BJ (cell line): ENCODE measurements around the gene ACAD10. TPM values are rescaled to one million over a fixed set of nuclear protein-coding genes. Genes with fewer than 3 reads are reported as not detected.
"Not testable (repeated sequence)": the region's sequence is repeated elsewhere in the genome, so short reads cannot be mapped to it uniquely, and the experiment has no call there.

Experiments
- CTCF ChIA-PET: fragments of 350-600 bp; formaldehyde crosslinking; extraction: SDS; loops from one replicate; lab custom pipeline; 2021; ENCODE audit warnings: antibody characterized with exemption, inconsistent platforms; lab: Yijun Ruan, JAX
- POLR2A ChIA-PET: fragments of 300-600 bp; sonication (Branson Sonifier 250); formaldehyde crosslinking; extraction: SDS; loops from one replicate; lab custom pipeline; 2021; ENCODE audit warnings: antibody characterized with exemption; lab: Charles Lee
- DNase-seq: peaks from one replicate; pipeline ENCODE4 v3.0.0-alpha.2; 2011; ENCODE audit warnings: low read depth
- H3K27me3 ChIP-seq: 2 replicates; pipeline ENCODE4 v1.6.0; 2011; ENCODE audit warnings: low read length; ENCODE audit not compliant: control insufficient read depth, insufficient read depth
- H3K36me3 ChIP-seq: 2 replicates; pipeline ENCODE4 v1.5.1; 2011; ENCODE audit warnings: low read length; ENCODE audit not compliant: control insufficient read depth, insufficient read depth
- H3K4me3 ChIP-seq: 2 replicates; pipeline ENCODE4 v1.5.1; 2011; ENCODE audit warnings: low read depth, mild to moderate bottlenecking, control low read depth, low read length
- polyA plus RNA-seq: library from polyadenylated mRNA; depleted of rRNA; stranded (reverse); fragments of >200 nt; gene quantifications from 2 replicates; pipeline ENCODE4 v1.2.3, GENCODE V29; 2011
- TF ChIP-seq, protein P1 (sequence below): IDR thresholded peaks from 2 replicates; pipeline ENCODE4 v1.5.1; 2011; ENCODE audit warnings: low read depth, mild to moderate bottlenecking, control low read depth, inconsistent platforms, low read length, moderate library complexity; ENCODE audit not compliant: insufficient read depth

The ACAD10 gene
- polyA plus RNA-seq, 1 experiment = 15.4 TPM

DNA sequence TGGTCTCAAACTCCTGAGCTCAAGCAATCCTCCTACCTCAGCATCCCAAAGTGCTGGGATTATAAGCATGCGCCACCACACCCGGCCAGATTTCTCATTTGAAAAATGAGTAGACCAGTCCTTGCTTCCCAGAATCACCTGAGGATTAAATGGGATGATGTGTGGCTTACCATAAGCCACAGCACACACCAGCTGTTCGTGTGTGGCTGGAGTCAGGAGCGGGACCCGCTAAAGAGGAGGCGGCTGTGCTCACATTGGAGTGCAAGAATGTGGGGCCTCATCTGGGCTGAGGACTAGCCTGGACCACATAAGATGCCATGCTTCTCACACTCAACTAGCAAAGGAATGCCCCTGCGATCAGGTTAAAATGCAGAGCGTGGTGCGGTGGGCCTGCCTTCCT lies 74.1 kb downstream of the ACAD10 start:
- H3K36me3 ChIP-seq = peaks cover 3% of the 10 kb centered on the region
- H3K27me3 ChIP-seq = no peaks in the 10 kb centered on the region
- TF ChIP-seq, protein P1, sequence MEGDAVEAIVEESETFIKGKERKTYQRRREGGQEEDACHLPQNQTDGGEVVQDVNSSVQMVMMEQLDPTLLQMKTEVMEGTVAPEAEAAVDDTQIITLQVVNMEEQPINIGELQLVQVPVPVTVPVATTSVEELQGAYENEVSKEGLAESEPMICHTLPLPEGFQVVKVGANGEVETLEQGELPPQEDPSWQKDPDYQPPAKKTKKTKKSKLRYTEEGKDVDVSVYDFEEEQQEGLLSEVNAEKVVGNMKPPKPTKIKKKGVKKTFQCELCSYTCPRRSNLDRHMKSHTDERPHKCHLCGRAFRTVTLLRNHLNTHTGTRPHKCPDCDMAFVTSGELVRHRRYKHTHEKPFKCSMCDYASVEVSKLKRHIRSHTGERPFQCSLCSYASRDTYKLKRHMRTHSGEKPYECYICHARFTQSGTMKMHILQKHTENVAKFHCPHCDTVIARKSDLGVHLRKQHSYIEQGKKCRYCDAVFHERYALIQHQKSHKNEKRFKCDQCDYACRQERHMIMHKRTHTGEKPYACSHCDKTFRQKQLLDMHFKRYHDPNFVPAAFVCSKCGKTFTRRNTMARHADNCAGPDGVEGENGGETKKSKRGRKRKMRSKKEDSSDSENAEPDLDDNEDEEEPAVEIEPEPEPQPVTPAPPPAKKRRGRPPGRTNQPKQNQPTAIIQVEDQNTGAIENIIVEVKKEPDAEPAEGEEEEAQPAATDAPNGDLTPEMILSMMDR = no peak
- no peak for DNase-seq
- CTCF ChIA-PET = interaction anchor here (1.4 to 5.6 kb wide), 2 partner anchors 53 to 59 kb away, joined by 4 to 22 read pairs; no protein-coding TSS in a partner anchor
- POLR2A ChIA-PET = no interaction called here
- no peak overlapping the region for H3K4me3 ChIP-seq

DNA sequence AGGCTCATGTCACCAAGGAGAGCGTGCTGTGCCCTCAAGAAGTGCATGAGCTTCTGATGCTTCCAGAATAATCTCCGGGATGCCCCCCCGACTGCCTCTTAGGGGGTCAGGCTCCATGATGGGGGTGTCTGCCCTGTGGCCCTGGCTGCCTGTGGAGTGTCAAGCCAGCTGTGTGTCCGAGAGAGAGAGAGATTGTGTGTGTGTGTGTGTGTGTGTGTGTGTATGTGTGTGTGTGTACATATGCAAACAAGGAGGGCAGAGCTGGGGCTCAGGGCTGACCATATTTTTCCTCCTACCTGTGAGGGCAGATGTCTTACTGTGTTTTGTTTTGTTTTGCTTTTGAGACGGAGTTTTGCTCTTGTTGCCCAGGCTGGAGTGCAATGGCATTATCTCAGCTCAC lies 75.2 kb downstream of the ACAD10 start:
- Histone ChIP-seq H3K4me3 (no peak overlapping the region), H3K27me3 (no peaks in the 10 kb centered on the region), H3K36me3 (peaks cover 3% of the 10 kb centered on the region)
- DNase-seq = no peak
- CTCF ChIA-PET = interaction anchor here (4.7 to 5.6 kb wide), 2 partner anchors 8 to 52 kb away, joined by 22 to 29 read pairs; no protein-coding TSS in a partner anchor
- POLR2A ChIA-PET = no interaction called here
- TF ChIP-seq, protein P1 = no peak

DNA sequence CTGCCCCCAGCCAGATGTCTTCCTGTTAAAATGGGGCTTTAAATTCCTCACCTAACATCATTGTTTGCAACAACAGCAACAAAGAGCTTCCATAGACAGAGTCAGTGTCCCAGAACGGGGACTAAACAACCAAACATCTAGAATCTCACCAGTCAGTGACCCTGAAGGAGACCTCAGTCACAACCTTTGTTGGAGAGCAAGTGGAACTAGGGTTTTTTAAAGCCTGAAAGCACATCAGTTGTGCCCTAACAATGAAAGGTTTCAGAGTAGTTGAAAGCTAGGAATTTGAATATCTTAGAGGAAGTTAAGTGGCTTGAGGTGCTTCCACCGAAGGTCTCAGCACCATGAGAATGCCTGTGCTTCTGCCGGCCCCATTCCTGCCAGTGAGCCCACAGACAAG lies 75.9 kb downstream of the ACAD10 start:
- no peak for DNase-seq
- H3K27me3 ChIP-seq = no peaks in the 10 kb centered on the region
- TF ChIP-seq, protein P1 = no peak
- ChIA-PET CTCF (interaction anchor here (4.7 to 5.6 kb wide), 2 partner anchors 8 to 52 kb away, joined by 22 to 29 read pairs; no protein-coding TSS in a partner anchor), POLR2A (no interaction called here)
- H3K4me3 ChIP-seq = no peak overlapping the region
- H3K36me3 ChIP-seq = peaks cover 1% of the 10 kb centered on the region

DNA sequence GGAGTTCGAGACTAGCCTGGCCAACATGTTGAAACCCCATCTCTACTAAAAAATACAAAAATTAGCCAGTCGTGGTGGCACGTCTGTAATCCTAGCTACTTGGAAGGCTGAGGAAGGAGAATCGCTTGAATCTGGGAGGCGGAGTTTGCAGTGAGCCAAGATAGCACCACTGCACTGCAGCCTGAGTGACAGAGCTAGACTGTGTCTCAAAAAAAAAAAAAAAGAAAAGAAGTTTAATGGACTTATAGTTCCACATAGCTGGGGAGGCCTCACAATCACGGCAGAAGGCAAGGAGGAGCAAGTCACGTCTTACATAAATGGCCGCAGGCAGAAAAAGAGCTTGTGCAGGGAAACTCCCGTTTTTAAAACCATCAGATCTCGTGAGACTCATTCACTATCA lies 77.7 kb downstream of the ACAD10 start:
- DNase-seq, H3K27me3 ChIP-seq, H3K36me3 ChIP-seq, POLR2A ChIA-PET, H3K4me3 ChIP-seq: not testable (repeated sequence)
- CTCF ChIA-PET = interaction anchor here (4.7 to 5.6 kb wide), 2 partner anchors 10 to 50 kb away, joined by 22 to 29 read pairs; no protein-coding TSS in a partner anchor

DNA sequence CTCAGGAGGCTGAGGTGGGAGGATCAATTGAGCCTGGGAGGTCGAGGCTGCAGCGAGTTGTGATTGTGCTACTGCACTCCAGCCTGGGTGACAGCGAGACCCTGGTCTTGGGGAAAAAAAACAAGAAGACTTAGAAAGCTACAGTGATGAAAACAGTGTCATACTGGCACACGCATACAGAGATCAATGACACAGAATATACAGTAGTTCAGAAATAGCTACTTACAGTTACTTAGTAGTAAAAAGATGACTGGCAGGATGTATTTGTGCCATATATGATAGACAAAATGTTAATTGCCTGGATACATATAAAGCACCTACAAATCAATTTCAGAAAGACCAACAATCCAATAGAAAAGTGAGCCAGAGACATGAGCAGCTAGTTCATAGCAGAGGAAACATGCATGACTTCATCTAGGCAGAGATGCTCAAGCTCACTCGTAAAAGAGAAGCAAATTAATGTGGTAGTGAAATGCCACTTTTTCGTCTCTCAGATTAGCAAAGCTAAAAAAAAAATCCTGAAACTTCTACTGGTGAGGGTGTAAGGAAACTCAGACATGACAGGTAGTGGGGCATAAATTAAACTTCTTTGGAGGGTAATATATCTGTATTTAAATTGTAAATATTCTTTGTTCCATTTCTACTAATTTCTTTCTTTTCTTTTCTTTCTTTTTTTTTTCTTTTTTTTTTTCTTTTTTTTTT lies 78.4 kb downstream of the ACAD10 start:
- TF ChIP-seq, protein P1 = no peak

More for the DNA sequence above, 78.4 kb downstream of the ACAD10 start:
- Histone ChIP-seq H3K36me3 (no peaks in the 10 kb centered on the region), H3K27me3 (no peaks in the 10 kb centered on the region), H3K4me3 (no peak overlapping the region)
- ChIA-PET CTCF (interaction anchor here (0.7 to 5.6 kb wide), 4 partner anchors 11 to 49 kb away, joined by 4 to 29 read pairs (median 14); no protein-coding TSS in a partner anchor), POLR2A (no interaction called here)
- no peak for DNase-seq
